K562 (cell line): Measurements from ENCODE around the gene GNG7. TPM values are rescaled to one million over a fixed set of nuclear protein-coding genes. Genes with fewer than 3 reads are reported as not detected.

Experiments
- ATAC-seq: fragments of 200-7000 bp; cut with Tn5 transposase; 3 replicates; pipeline ENCODE4 v1.9.1; 2020; ENCODE audit warnings: moderate library complexity
- BruUV-seq: library from RNA; stranded (reverse); fragments of 400-500 nt; replicated peaks from 2 replicates; lab custom pipeline; 2021; lab: Mats Ljungman, UMichigan
- CTCF ChIA-PET: fragments of 300-600 bp; formaldehyde crosslinking; extraction: SDS; loops from one replicate; lab custom pipeline; 2021; ENCODE audit warnings: low intra/inter-chr PET ratio; lab: Yijun Ruan, JAX
- POLR2A ChIA-PET: fragments of 300-600, 350-650 bp; sonication (Branson Sonifier 250); formaldehyde crosslinking; extraction: SDS; loops from one replicate; lab custom pipeline; 2021; ENCODE audit warnings: antibody characterized with exemption, inconsistent platforms; lab: Yijun Ruan, JAX
- DNase-seq, 4 experiments: peaks; one replicate each; pipeline versions ENCODE4 v3.0.0 to v3.0.0-alpha.2; 2011 to 2018; ENCODE audit warnings: low spot score in 3 of 4, mixed read lengths in 3 of 4; ENCODE audit errors: extremely low read depth in 1 of 4
- FAIRE-seq: peaks from 2 replicates; lab custom pipeline; 2011; peaks lifted over from hg19 to GRCh38; lab: Jason Lieb, UNC
- H2AFZ ChIP-seq: 2 replicates; pipeline ENCODE4 v1.6.0; 2011; ENCODE audit warnings: low read depth, low read length, control low read depth, inconsistent platforms
- H3K27ac ChIP-seq: fragments of 200-600 bp; 3 replicates; pipeline ENCODE4 v1.8.0; 2011; ENCODE audit warnings: low read depth, mild to moderate bottlenecking, control low read depth, inconsistent platforms, low read length, moderate library complexity, mixed read lengths; ENCODE audit errors: extremely low read depth
- H3K27me3 ChIP-seq, 2 experiments: fragments of 300-600 bp in 1 of 2; 2 replicates in 1 of 2; 3 replicates in 1 of 2; pipeline versions ENCODE4 v1.6.0 to v1.8.0; 2011; ENCODE audit warnings: inconsistent platforms in 2 of 2, low read length in 2 of 2, mild to moderate bottlenecking in 1 of 2, mixed read lengths in 1 of 2, moderate library complexity in 1 of 2; ENCODE audit not compliant: control insufficient read depth in 2 of 2, insufficient read depth in 2 of 2
- H3K36me3 ChIP-seq: fragments of 300-600 bp; 3 replicates; pipeline ENCODE4 v1.8.0; 2011; ENCODE audit warnings: mild to moderate bottlenecking, low read length, inconsistent platforms; ENCODE audit not compliant: control insufficient read depth, insufficient read depth
- H3K4me1 ChIP-seq, 2 experiments: fragments of 200-600 bp in 1 of 2; replicated peaks in 1 of 2; 2 replicates in 1 of 2; 3 replicates in 1 of 2; pipeline versions ENCODE4 v1.5.1 to v1.8.0; 2011; ENCODE audit warnings: inconsistent platforms in 2 of 2, low read length in 2 of 2, mild to moderate bottlenecking in 1 of 2, mixed read lengths in 1 of 2, moderate library complexity in 1 of 2; ENCODE audit not compliant: control insufficient read depth in 2 of 2, insufficient read depth in 2 of 2
- H3K4me2 ChIP-seq: 2 replicates; pipeline ENCODE4 v1.6.1; 2011; ENCODE audit warnings: low read length, control low read depth, inconsistent platforms, mixed read lengths; ENCODE audit not compliant: insufficient read depth
- H3K4me3 ChIP-seq: fragments of 200-600 bp; sonication (generic), shearing (Covaris generic); 2 replicates; pipeline ENCODE4 v1.5.1; 2016; ENCODE audit warnings: control low read depth, inconsistent platforms
- H3K79me2 ChIP-seq: fragments of 200-600 bp; 3 replicates; pipeline ENCODE4 v1.8.0; 2011; ENCODE audit warnings: low read length, inconsistent platforms; ENCODE audit not compliant: control insufficient read depth, insufficient read depth
- H3K9ac ChIP-seq, 2 experiments: 2 replicates each; pipeline versions ENCODE4 v1.6.0 to v1.6.1; 2011; ENCODE audit warnings: low read depth in 2 of 2, low read length in 2 of 2, control low read depth in 1 of 2, inconsistent platforms in 1 of 2, mild to moderate bottlenecking in 1 of 2, mixed read lengths in 1 of 2; ENCODE audit not compliant: insufficient read depth in 1 of 2
- H3K9me1 ChIP-seq: one replicate; pipeline ENCODE4 v1.6.0; 2011; ENCODE audit warnings: inconsistent platforms, mild to moderate bottlenecking, low read length, moderate library complexity; ENCODE audit not compliant: control insufficient read depth, insufficient read depth
- H3K9me3 ChIP-seq: replicated peaks from 2 replicates; pipeline ENCODE4 v1.5.1; 2011; ENCODE audit warnings: low read depth, low read length, inconsistent platforms; ENCODE audit not compliant: control insufficient read depth, insufficient read depth
- H4K20me1 ChIP-seq: replicated peaks from 2 replicates; pipeline ENCODE4 v1.6.1; 2011; ENCODE audit warnings: low read length, inconsistent platforms, mixed read lengths; ENCODE audit not compliant: control insufficient read depth, insufficient read depth
- HMGN3 ChIP-seq: IDR thresholded peaks from 2 replicates; pipeline ENCODE4 v1.6.1; 2011; ENCODE audit warnings: borderline replicate concordance, low read depth, mild to moderate bottlenecking, mixed read lengths, low read length; ENCODE audit not compliant: insufficient read length; ENCODE audit errors: extremely low read depth
- L3MBTL2 ChIP-seq: fragments of 450-650 bp; IDR thresholded peaks from 2 replicates; pipeline ENCODE4 v1.6.1; 2016; ENCODE audit warnings: mild to moderate bottlenecking, moderate library complexity
- MEF2D ChIP-seq: conservative IDR thresholded peaks from 2 replicates; pipeline ENCODE4 v1.6.1; 2016; ENCODE audit warnings: low read depth, missing genetic modification characterization, missing compliant biosample characterization
- NRF1 ChIP-seq, 2 experiments: fragments of 450-650 bp; IDR thresholded peaks in 1 of 2; conservative IDR thresholded peaks in 1 of 2; 2 replicates each; pipeline ENCODE4 v1.6.1; 2014; ENCODE audit warnings: mild to moderate bottlenecking in 2 of 2
- SPI1 ChIP-seq: IDR thresholded peaks from 2 replicates; pipeline ENCODE4 v1.6.1; 2011; ENCODE audit warnings: low read depth, low read length, control low read depth, borderline replicate concordance
- STAG1 ChIP-seq: sonication (generic); formaldehyde crosslinking; IDR thresholded peaks from 2 replicates; pipeline ENCODE4 v1.5.0; 2020; ENCODE audit warnings: missing genetic modification reagents, borderline replicate concordance
- USF1 ChIP-seq: sonication (generic); formaldehyde crosslinking; IDR thresholded peaks from 2 replicates; pipeline ENCODE4 v1.9.0; 2022; ENCODE audit warnings: mild to moderate bottlenecking, missing genetic modification reagents
- ZFX ChIP-seq: sonication (generic); formaldehyde crosslinking; IDR thresholded peaks from 2 replicates; pipeline ENCODE4 v1.8.0; 2022; ENCODE audit warnings: mild to moderate bottlenecking, missing genetic modification reagents, moderate library complexity
- ZNF778 ChIP-seq: fragments of 450-650 bp; formaldehyde crosslinking; IDR thresholded peaks from 2 replicates; pipeline ENCODE4 v1.4.0; 2020; ENCODE audit warnings: mild to moderate bottlenecking, moderate library complexity
- WGBS: fragments of 100-300 bp; shearing (Covaris generic); methylation state at CpG from one replicate; pipeline ENCODE4 v1.1.6; 2016; ENCODE audit warnings: low coverage, mixed read lengths; ENCODE audit not compliant: insufficient coverage; ENCODE audit errors: missing lambda C conversion rate; 5-methylcytosine and 5-hydroxymethylcytosine counted together
- in situ Hi-C: fragments of 300-500 bp; cut with MboI; formaldehyde crosslinking; loops from 4 replicates; pipeline ENCODE4 v1.15.0; 2018; ENCODE audit warnings: inconsistent platforms, mixed read lengths
- intact Hi-C: fragments of 100-400 bp; cut with micrococcal nuclease; formaldehyde crosslinking; loops from 2 replicates; pipeline ENCODE4 v1.14.2; 2022
- polyA plus RNA-seq, 8 experiments: library from polyadenylated mRNA; depleted of rRNA in 4 of 8; stranded (reverse) in 5 of 8; unstranded in 3 of 8; fragments of >200 nt; fragmentation: Nextera tagmentation in 2 of 8; fragmentation: Illumina TruSeq in 1 of 8; extraction: Ambion mirVana in 2 of 8; extraction: Trizol in 1 of 8; gene quantifications; 2 replicates each; pipeline versions ENCODE4 v1.2.1 to v1.2.3, GENCODE V29; 2011 to 2014; ENCODE audit warnings: inconsistent platforms in 1 of 8, missing spikeins in 1 of 8
- total RNA-seq, 7 experiments: library from RNA; depleted of rRNA in 6 of 7; stranded (reverse); fragments of >200 nt in 6 of 7; fragmentation: Illumina TruSeq in 2 of 7; extraction: Trizol in 2 of 7; gene quantifications; 2 replicates each; pipeline versions ENCODE4 v1.2.1 to v1.2.3, GENCODE V29; 2011 to 2021; ENCODE audit warnings: low replicate concordance in 1 of 7
- TF ChIP-seq, protein P1 (sequence below): sonication (generic); formaldehyde crosslinking; IDR thresholded peaks from 2 replicates; pipeline ENCODE4 v1.8.0; 2022; ENCODE audit warnings: mild to moderate bottlenecking, missing genetic modification reagents
- TF ChIP-seq, protein P2 (sequence below): fragments of 450-650 bp; IDR thresholded peaks from 2 replicates; pipeline ENCODE4 v1.6.1; 2017; ENCODE audit warnings: antibody characterized with exemption, mild to moderate bottlenecking

The GNG7 gene
- total and polyA plus RNA-seq, 9 of the 15 experiments (the other 6 are each of a cell fraction or from before 2014, with no cell fraction given): 0.01 to 0.20 (median 0.06) TPM; not detected in 1

DNA sequence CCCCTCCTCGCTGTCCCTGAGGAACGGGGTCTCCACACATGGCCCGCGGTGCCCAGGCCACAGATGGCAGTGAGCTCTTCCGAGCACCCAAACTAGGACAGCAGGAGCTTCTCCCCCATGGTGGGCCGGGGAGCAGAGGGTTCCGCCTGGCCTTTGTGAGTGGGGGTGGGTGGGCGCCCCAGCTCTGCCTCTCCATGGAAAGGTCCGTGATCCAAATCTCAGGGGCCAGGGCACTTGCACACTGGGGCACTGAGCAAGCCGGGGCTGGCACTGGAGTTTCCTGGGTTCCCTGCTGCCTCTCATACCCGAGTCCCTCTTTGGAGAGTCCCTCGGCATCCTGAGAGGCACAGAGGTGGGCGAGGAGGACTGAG is 20.8 kb upstream of the GNG7 start:
- Histone ChIP-seq H3K27me3 (peaks cover 2 to 10% of the 10 kb centered on the region in 2 experiments; a peak in 2 of 5 replicates), H3K27ac (peak overlapping the region; percentile 10; the same call in 1 of the 3 replicates), H3K9me1 (no peaks in the 10 kb centered on the region), H3K79me2 (no peaks in the 10 kb centered on the region), H3K4me1 (peaks cover 17 to 63% of the 10 kb centered on the region in 2 experiments), H3K9ac (peak overlapping the region in 1 of 2 experiments; percentile 91; a peak in 2 of 4 replicates), H4K20me1 (peaks cover 7% of the 10 kb centered on the region; the same call in 1 of the 2 replicates), H2AFZ (peak overlapping the region; percentile 67), H3K4me2 (no peak overlapping the region; the same call in 1 of the 2 replicates), H3K9me3 (no peaks in the 10 kb centered on the region), H3K36me3 (no peaks in the 10 kb centered on the region), H3K4me3 (no peak overlapping the region)
- ChIA-PET CTCF (no interaction called here), POLR2A (interaction anchor here (0.6 to 1.6 kb wide), 8 partner anchors 9 to 143 kb away, joined by 3 to 5 read pairs (median 3); partner anchors contain the start of gene SGTA)
- no peak for ATAC-seq
- no TSS peak for BruUV-seq
- intact Hi-C loops (no loop called here), in situ Hi-C loops (no loop called here)
- no peak for FAIRE-seq
- no peak for DNase-seq
- WGBS: 18% methylated on average over 7 of the region's 13 CpGs
- TF ChIP-seq L3MBTL2 (peak; percentile 24; the same call in 1 of the 2 replicates), NRF1 (conservative IDR thresholded peaks at IDR 0.05 in 1 of 2, IDR thresholded peaks at IDR 0.05 in 1 of 2) (peak in 1 of 2 experiments; percentile 9; a peak in 2 of 4 replicates), MEF2D (tag) (peak; percentile 66), USF1 (no peak), STAG1 (CRISPR knock-in tag) (peak; percentile 14; the same call in 1 of the 2 replicates), ZFX (CRISPR knock-in tag) (peak; percentile 23; the same call in 1 of the 2 replicates), SPI1 (no peak), ZNF778 (CRISPR knock-in tag) (no peak), HMGN3 (peak; percentile 7)
- TF ChIP-seq, protein P1, sequence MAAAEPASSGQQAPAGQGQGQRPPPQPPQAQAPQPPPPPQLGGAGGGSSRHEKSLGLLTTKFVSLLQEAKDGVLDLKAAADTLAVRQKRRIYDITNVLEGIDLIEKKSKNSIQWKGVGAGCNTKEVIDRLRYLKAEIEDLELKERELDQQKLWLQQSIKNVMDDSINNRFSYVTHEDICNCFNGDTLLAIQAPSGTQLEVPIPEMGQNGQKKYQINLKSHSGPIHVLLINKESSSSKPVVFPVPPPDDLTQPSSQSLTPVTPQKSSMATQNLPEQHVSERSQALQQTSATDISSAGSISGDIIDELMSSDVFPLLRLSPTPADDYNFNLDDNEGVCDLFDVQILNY (CRISPR knock-in tag): 0 out of 2 replicates have a peak, but pooled peaks have one; percentile 22
- TF ChIP-seq, protein P2, sequence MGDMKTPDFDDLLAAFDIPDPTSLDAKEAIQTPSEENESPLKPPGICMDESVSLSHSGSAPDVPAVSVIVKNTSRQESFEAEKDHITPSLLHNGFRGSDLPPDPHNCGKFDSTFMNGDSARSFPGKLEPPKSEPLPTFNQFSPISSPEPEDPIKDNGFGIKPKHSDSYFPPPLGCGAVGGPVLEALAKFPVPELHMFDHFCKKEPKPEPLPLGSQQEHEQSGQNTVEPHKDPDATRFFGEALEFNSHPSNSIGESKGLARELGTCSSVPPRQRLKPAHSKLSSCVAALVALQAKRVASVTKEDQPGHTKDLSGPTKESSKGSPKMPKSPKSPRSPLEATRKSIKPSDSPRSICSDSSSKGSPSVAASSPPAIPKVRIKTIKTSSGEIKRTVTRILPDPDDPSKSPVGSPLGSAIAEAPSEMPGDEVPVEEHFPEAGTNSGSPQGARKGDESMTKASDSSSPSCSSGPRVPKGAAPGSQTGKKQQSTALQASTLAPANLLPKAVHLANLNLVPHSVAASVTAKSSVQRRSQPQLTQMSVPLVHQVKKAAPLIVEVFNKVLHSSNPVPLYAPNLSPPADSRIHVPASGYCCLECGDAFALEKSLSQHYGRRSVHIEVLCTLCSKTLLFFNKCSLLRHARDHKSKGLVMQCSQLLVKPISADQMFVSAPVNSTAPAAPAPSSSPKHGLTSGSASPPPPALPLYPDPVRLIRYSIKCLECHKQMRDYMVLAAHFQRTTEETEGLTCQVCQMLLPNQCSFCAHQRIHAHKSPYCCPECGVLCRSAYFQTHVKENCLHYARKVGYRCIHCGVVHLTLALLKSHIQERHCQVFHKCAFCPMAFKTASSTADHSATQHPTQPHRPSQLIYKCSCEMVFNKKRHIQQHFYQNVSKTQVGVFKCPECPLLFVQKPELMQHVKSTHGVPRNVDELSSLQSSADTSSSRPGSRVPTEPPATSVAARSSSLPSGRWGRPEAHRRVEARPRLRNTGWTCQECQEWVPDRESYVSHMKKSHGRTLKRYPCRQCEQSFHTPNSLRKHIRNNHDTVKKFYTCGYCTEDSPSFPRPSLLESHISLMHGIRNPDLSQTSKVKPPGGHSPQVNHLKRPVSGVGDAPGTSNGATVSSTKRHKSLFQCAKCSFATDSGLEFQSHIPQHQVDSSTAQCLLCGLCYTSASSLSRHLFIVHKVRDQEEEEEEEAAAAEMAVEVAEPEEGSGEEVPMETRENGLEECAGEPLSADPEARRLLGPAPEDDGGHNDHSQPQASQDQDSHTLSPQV: peak; percentile 5; the same call in 1 of the 2 replicates
